PC-9 (cell line): Measurements from ENCODE around the gene TADA2B. TPM values are rescaled to one million over a fixed set of nuclear protein-coding genes. Genes with fewer than 3 reads are reported as not detected.

Experiments used
- BruUV-seq: library from RNA; stranded (reverse); fragments of 400-500 nt; replicated peaks from 2 replicates; lab custom pipeline; 2021; lab: Mats Ljungman, UMichigan
- CTCF ChIA-PET: fragments of 300-600 bp; sonication (Branson Sonifier 250); formaldehyde crosslinking; loops from one replicate; lab custom pipeline; 2022; ENCODE audit warnings: antibody characterized with exemption; lab: Charles Lee
- POLR2A ChIA-PET: fragments of 300-600 bp; sonication (Branson Sonifier 250); formaldehyde crosslinking; loops from one replicate; lab custom pipeline; 2022; ENCODE audit warnings: antibody characterized with exemption; ENCODE audit not compliant: unreplicated experiment; lab: Charles Lee
- DNase-seq, 2 experiments: peaks; one replicate each; pipeline versions ENCODE4 v3.0.0 to v3.0.0-alpha.2; 2015 to 2022; ENCODE audit warnings: mixed read lengths in 1 of 2
- H2AFZ ChIP-seq: fragments of 200-600 bp; sonication (generic); 2 replicates; pipeline ENCODE4 v1.8.1; 2017; ENCODE audit warnings: antibody characterized with exemption
- H3F3A ChIP-seq: fragments of 200-600 bp; sonication (generic); 2 replicates; pipeline ENCODE4 v1.8.1; 2017; ENCODE audit warnings: antibody characterized with exemption, mild to moderate bottlenecking, low read depth; ENCODE audit not compliant: insufficient read depth
- H3K27ac ChIP-seq: fragments of 200-600 bp; sonication (generic); 2 replicates; pipeline ENCODE4 v1.6.1; 2016; ENCODE audit warnings: mixed run types
- H3K27me3 ChIP-seq: fragments of 200-600 bp; sonication (generic); 2 replicates; pipeline ENCODE4 v1.6.1; 2016; ENCODE audit warnings: low read depth, mixed run types; ENCODE audit not compliant: insufficient read depth
- H3K36me3 ChIP-seq: fragments of 200-600 bp; sonication (generic); 2 replicates; pipeline ENCODE4 v1.6.1; 2016; ENCODE audit warnings: low read depth, mixed run types
- H3K4me1 ChIP-seq: fragments of 200-600 bp; sonication (generic); replicated peaks from 2 replicates; pipeline ENCODE4 v1.6.1; 2016; ENCODE audit warnings: mixed run types; ENCODE audit not compliant: insufficient read depth
- H3K4me2 ChIP-seq: fragments of 200-600 bp; sonication (generic); 2 replicates; pipeline ENCODE4 v1.6.1; 2017; ENCODE audit warnings: mixed run types
- H3K4me3 ChIP-seq: fragments of 200-600 bp; sonication (generic); 2 replicates; pipeline ENCODE4 v1.6.1; 2016; ENCODE audit warnings: mixed run types
- H3K79me2 ChIP-seq: fragments of 200-600 bp; sonication (generic); 2 replicates; pipeline ENCODE4 v1.6.1; 2017; ENCODE audit warnings: low read depth, mixed run types
- H3K9me2 ChIP-seq: fragments of 200-600 bp; sonication (generic); 2 replicates; pipeline ENCODE4 v1.8.1; 2017; ENCODE audit warnings: mild to moderate bottlenecking; ENCODE audit not compliant: insufficient read depth
- H3K9me3 ChIP-seq: fragments of 200-600 bp; sonication (generic); 2 replicates; pipeline ENCODE4 v1.8.1; 2016; ENCODE audit warnings: low read depth; ENCODE audit not compliant: insufficient read depth
- H4K20me1 ChIP-seq: fragments of 200-600 bp; sonication (generic); 2 replicates; pipeline ENCODE4 v1.8.1; 2017; ENCODE audit not compliant: insufficient read depth
- CTCF ChIP-seq: fragments of 200-600 bp; sonication (generic); conservative IDR thresholded peaks from 2 replicates; pipeline ENCODE4 v1.6.1; 2017; ENCODE audit warnings: mixed run types, antibody characterized with exemption, mild to moderate bottlenecking, moderate library complexity
- EZH2 ChIP-seq: fragments of 200-600 bp; sonication (generic); IDR thresholded peaks from 2 replicates; pipeline ENCODE4 v1.8.0; 2017; ENCODE audit warnings: antibody characterized with exemption, low read depth
- intact Hi-C: fragments of 100-400 bp; cut with micrococcal nuclease; formaldehyde crosslinking; loops from one replicate; pipeline ENCODE4 v1.10.0; 2022; ENCODE audit not compliant: unreplicated experiment
- total RNA-seq: library from RNA; stranded (reverse); gene quantifications from 2 replicates; pipeline ENCODE4 v1.2.3, GENCODE V29; 2021

Gene TADA2B
- total RNA-seq, 1 experiment from 2014 or later, result 9.5 TPM

GRCh38 chr4:7094916-7095315 lies 51.7 kb downstream of the TADA2B start:
- H3K9me2 ChIP-seq, result no peaks in the 10 kb centered on the region
- no peak for DNase-seq
- no peak overlapping the region for H2AFZ ChIP-seq
- ChIA-PET CTCF (no interaction called here), POLR2A (no interaction called here)
- H3K79me2 ChIP-seq, result no peaks in the 10 kb centered on the region
- BruUV-seq, result no TSS peak
- H3K9me3 ChIP-seq, result no peaks in the 10 kb centered on the region
- H3K27me3 ChIP-seq, result peaks cover 21% of the 10 kb centered on the region; the same call in 1 of the 2 replicates
- no peaks in the 10 kb centered on the region for H3K36me3 ChIP-seq
- no peaks in the 10 kb centered on the region for H4K20me1 ChIP-seq
- intact Hi-C loops, result no loop called here
- H3F3A ChIP-seq, result no peaks in the 10 kb centered on the region
- H3K4me2 ChIP-seq, result no peak overlapping the region
- H3K27ac ChIP-seq, result no peak overlapping the region
- H3K4me3 ChIP-seq, result no peak overlapping the region
- H3K4me1 ChIP-seq, result no peaks in the 10 kb centered on the region
- TF ChIP-seq CTCF (no peak), EZH2 (no peak)

GRCh38 chr4:7095611-7096155 lies 52.5 kb downstream of the TADA2B start:
- no peak overlapping the region for H3K4me3 ChIP-seq
- no peak for TF ChIP-seq CTCF
- no peak for TF ChIP-seq EZH2
- intact Hi-C loops, result no loop called here
- H3K27ac ChIP-seq, result no peak overlapping the region
- DNase-seq, result no peak
- H3F3A ChIP-seq, result no peaks in the 10 kb centered on the region
- no peak overlapping the region for H3K4me2 ChIP-seq
- no TSS peak for BruUV-seq
- no peaks in the 10 kb centered on the region for H3K9me2 ChIP-seq
- CTCF ChIA-PET, result interaction anchor here (0.6 kb wide), 1 partner anchor 125 kb away, joined by 3 read pairs; no protein-coding TSS in a partner anchor
- peaks cover 21% of the 10 kb centered on the region; the same call in 1 of the 2 replicates for H3K27me3 ChIP-seq
- no peaks in the 10 kb centered on the region for H3K9me3 ChIP-seq
- POLR2A ChIA-PET, result no interaction called here
- H3K36me3 ChIP-seq, result no peaks in the 10 kb centered on the region
- no peaks in the 10 kb centered on the region for H3K4me1 ChIP-seq
- H4K20me1 ChIP-seq, result no peaks in the 10 kb centered on the region
- no peak overlapping the region for H2AFZ ChIP-seq
- no peaks in the 10 kb centered on the region for H3K79me2 ChIP-seq

GRCh38 chr4:7096236-7096635 lies 53.1 kb downstream of the TADA2B start:
- no TSS peak for BruUV-seq
- Histone ChIP-seq H3K4me1 (no peaks in the 10 kb centered on the region), H3F3A (no peaks in the 10 kb centered on the region), H3K27me3 (peaks cover 21% of the 10 kb centered on the region; the same call in 1 of the 2 replicates), H3K36me3 (no peaks in the 10 kb centered on the region), H3K27ac (no peak overlapping the region), H2AFZ (no peak overlapping the region), H4K20me1 (no peaks in the 10 kb centered on the region), H3K9me2 (no peaks in the 10 kb centered on the region), H3K4me3 (no peak overlapping the region), H3K4me2 (no peak overlapping the region), H3K9me3 (no peaks in the 10 kb centered on the region), H3K79me2 (no peaks in the 10 kb centered on the region)
- no peak for TF ChIP-seq EZH2
- ChIA-PET POLR2A (no interaction called here), CTCF (no interaction called here)
- DNase-seq, result no peak
- intact Hi-C loops, result no loop called here
